Measurements from ENCODE around the gene PANK2.
A peak's percentile ranks its signal among the peaks of the same experiment; 100 is the strongest.
"Not testable (repeated sequence)": the region's sequence is repeated elsewhere in the genome, so short reads cannot be mapped to it uniquely, and the experiment has no call there.

Gene PANK2

GRCh38 chr20:3930265-3931206 lies 41.3 kb downstream of the PANK2 start:
- no peak for DNase-seq

- DNase-seq = no peak
Observed at GRCh38 chr20:3931664-3932063, 42.5 kb downstream of the PANK2 start.

GRCh38 chr20:3932277-3932676 lies 43.1 kb downstream of the PANK2 start:
- no peak for DNase-seq

- DNase-seq = peak; percentile 40
Observed at GRCh38 chr20:3932681-3933080, 43.5 kb downstream of the PANK2 start.

GRCh38 chr20:3933218-3933617 lies 44.0 kb downstream of the PANK2 start:
- no peak for DNase-seq

- DNase-seq = no peak
Observed at GRCh38 chr20:3934624-3935023, 45.4 kb downstream of the PANK2 start.

- no peak for DNase-seq
Observed at GRCh38 chr20:3935295-3935955, 46.2 kb downstream of the PANK2 start.

- DNase-seq = no peak
Observed at GRCh38 chr20:3935956-3936340, 46.8 kb downstream of the PANK2 start.

GRCh38 chr20:3937618-3938017 lies 48.4 kb downstream of the PANK2 start:
- DNase-seq = no peak

- no peak for DNase-seq
Observed at GRCh38 chr20:3940905-3941304, 51.7 kb downstream of the PANK2 start.

GRCh38 chr20:3946666-3947065 lies 57.5 kb downstream of the PANK2 start:
- DNase-seq = not testable (repeated sequence)

- no peak for DNase-seq
Observed at GRCh38 chr20:3964719-3965118, 75.5 kb downstream of the PANK2 start.

- no peak for DNase-seq
Observed at GRCh38 chr20:3966571-3966970, 77.4 kb downstream of the PANK2 start.

GRCh38 chr20:3970016-3970415 lies 80.8 kb downstream of the PANK2 start:
- no peak for DNase-seq

- DNase-seq = no peak
Observed at GRCh38 chr20:3971145-3971544, 82.0 kb downstream of the PANK2 start.

GRCh38 chr20:3972161-3972560 lies 83.0 kb downstream of the PANK2 start:
- no peak for DNase-seq

- DNase-seq = not testable (repeated sequence)
Observed at GRCh38 chr20:3972631-3973030, 83.4 kb downstream of the PANK2 start.

- DNase-seq = no peak
Observed at GRCh38 chr20:3973705-3974104, 84.5 kb downstream of the PANK2 start.

GRCh38 chr20:3976511-3976910 lies 87.3 kb downstream of the PANK2 start:
- no peak for DNase-seq
